A204.1 (cell line): ENCODE results near the gene PARK7.
"Not testable (repeated sequence)": the region's sequence is repeated elsewhere in the genome, so short reads cannot be mapped to it uniquely, and the experiment has no call there.

Experiments used
- FAIRE-seq: peaks from 2 replicates; lab custom pipeline; 2012; peaks lifted over from hg19 to GRCh38; lab: Jason Lieb, UNC

PARK7 gene

DNA sequence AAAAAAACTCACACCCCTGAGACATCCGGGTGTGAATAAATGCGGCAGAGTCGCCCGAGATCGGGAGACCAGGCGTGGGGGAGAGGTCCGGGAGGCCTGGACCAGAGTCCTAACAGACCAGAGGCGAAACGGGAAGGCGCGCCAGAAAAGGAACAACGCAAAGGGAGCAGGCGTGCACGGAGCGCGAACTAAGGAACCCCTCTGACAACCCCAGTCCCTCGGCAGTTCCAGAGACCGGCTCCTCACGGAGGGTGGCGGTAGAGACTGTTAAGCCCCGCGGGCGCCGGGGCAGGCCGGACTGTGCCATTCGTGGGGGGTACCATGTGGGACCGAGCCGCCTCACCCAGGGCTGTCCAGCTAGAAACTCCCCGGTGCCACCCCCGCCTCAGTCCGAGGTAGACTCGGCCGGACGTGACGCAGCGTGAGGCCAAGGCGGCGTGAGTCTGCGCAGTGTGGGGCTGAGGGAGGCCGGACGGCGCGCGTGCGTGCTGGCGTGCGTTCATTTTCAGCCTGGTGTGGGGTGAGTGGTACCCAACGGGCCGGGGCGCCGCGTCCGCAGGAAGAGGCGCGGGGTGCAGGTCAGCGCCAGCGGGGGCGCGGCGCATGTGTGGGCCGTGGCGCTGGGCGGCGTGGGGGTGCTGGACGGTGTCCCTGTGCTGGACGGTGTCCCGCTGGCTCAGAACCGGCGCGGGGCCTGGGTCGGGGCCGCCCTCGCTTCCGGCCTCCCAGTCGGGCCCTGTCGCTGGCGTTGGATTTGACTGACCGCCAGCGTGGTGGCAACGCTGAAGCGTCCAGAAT is at the start of gene PARK7:
Gene PARK7 (plus strand): TSS at position 496 of the 798 bp plus-strand sequence. CDS start 1,075 bp downstream, outside the sequence.
- FAIRE-seq = peak; percentile 64

DNA sequence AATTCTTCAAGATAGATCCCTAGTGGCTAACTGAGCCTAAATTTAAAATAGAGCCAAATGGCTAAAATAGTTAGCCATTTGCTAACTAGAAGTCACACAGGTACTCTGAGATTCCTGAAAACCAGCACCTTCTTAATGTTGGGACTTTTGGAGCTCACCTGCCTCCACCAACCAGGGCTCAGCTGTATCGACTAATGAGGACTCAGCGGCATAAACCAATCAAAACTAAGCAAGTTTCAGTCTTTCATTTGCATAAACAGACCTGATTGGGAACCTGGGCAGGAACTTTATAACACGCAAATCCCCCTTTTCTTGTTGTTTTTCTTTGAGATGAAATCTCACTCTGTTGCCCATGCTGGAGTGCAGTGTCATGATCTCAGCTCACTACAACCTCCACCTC is 49.4 kb upstream of the PARK7 start:
- FAIRE-seq = no peak

DNA sequence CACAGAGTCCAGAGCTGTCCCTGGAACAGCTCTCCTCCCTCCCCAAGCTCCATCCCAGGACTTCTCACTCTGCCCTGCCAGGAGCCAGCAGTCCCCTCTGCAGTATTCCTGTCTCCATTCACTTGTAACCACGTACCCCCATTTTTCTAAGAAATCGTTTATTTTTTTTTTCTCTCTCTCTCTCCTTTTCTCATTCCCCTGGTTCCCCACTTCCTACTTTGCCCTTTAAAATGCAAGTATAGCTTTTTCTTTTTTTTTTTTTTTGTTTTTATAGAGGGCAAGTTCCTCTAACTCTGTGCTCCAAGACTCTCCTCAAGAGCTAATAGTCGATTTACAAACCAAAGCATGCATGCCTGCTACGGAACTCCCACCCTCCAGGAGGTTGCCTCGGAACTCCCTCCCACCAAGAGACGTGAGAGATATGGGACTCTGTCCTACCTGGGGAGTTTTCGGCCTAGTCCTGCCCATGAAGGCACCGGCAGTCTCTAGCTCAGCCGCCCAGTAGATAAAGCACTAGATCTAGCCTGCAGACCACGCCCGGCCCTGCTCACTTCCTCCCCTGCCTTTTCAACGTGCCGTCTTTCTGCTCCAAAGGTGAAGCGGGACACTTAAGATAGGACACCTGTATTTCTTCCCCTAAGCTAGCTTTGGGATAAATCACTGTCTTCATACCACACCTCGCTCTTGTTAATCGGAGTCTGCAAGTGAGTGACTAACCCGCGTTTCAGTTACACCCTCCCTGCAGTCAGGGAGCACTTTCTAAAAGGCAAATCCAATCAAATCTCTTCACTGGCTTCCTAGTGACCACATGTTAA is 48.6 kb upstream of the PARK7 start:
- FAIRE-seq = no peak

DNA sequence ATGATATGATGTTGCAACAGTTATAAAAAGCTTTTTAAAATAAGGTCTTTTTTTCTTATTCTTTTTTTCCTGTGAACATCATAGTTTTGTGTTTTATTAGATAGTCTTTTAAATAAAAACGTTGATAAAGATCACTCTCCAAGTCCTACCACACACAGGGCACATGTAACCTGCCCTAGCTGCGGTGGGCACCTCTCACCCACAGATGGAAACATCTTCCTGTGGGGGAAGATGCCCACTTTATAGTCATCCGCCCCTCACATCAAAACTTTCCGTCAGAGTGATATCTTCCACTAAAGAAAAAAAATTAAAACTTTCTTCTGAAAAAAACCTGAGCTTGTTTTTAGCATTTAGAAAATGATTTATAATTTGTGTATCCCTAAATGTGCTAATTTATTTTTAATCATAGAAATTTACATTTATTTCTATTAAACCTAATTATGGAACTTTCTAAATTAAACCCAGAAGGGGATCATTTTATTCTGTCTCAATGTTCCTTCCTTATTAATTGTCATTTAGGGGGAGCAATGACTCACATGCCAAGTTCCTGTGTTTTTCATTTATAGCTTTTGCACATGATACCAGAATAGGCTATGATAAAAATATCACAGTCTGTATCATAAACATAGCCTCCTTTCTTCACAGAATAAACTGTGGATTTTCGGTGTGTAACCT is 45.5 kb upstream of the PARK7 start:
- FAIRE-seq = no peak

DNA sequence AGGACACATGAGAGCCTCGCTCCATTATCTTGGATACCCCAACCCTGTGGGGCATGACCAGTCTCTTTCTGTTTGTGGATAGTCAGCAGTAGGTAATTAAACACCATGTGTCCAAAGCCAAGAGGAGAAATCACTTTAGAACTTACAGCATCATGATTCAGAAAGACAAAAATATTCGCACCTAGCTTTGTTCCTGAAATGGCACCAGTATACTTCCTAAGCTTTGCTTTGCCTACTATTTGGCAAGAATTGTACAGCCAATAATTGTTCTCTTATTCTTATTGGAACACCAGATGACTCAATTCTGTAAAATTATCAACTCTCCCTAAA is 45.0 kb upstream of the PARK7 start:
- FAIRE-seq = no peak

DNA sequence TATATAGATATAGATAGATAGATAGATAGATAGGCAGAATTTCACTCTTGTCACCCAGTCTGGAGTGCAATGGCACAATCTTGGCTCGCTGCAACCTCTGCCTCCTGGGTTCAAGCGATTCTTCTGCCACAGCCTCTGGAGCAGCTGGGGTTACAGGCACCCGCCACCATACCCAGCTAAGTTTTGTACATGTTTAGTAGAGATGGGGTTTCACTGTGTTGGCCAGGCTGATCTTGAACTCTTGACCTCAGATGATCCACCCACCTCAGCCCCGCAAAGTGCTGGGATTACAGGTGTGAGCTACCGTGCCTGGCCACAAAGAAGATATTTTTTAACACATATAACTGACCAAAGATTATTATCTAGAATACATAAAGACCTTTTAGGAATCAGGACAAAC is 43.5 kb upstream of the PARK7 start:
- not testable (repeated sequence) for FAIRE-seq

DNA sequence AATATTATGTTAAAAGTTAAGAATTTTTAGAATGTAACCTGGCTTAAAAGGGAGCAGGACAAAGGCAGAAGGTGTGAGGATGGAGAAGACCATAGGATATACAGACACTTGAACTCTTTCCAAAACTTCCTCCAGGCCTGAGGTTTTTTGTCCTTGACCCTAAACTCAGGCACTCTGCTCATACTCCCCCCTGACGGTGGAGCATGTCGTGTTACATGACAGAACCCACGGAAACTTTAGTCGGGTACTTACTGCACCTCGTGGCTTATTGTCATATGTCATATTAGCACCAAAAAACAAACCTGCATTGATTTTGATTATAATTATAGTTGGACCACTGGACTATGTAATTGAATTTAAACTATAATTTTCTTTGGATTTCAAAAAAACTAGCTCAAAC is 41.6 kb upstream of the PARK7 start:
- FAIRE-seq = no peak

DNA sequence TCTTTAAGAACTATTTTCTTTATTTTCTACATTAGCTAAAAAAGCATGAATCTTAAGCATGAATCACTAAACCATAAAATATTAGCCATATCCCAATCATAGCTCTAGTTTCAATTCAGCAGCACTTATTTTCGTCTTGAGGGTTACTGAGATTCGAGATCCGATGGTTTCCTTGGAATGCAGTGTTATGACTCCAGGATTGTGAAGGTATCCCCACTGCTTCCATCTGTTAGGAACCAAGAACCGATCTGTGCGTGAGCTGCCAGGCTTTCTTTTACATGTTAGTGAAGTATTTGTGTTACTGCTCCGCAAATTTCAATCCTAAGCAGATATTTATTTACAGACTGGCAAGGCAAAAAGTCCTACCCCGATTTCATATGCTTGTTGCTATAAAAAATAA is 39.7 kb upstream of the PARK7 start:
- FAIRE-seq = no peak

DNA sequence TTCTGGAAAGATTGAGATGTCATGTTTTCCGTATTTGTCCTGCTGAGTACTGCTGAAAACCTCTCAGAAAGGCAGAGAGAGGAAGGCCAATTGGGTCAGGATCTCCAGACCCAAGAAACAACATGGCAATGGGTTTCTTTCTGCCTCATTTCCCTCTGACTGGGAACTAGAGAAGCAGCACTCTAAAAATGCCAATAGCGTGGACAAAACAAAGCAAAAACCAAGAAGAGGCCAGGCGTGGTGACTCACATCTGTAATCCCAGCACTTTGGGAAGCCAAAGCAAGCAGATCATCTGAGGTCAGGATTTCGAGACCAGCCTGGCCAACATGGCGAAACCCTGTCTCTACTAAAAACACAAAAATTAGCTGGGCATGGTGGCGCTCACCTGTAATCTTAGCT is 39.2 kb upstream of the PARK7 start:
- no peak for FAIRE-seq

DNA sequence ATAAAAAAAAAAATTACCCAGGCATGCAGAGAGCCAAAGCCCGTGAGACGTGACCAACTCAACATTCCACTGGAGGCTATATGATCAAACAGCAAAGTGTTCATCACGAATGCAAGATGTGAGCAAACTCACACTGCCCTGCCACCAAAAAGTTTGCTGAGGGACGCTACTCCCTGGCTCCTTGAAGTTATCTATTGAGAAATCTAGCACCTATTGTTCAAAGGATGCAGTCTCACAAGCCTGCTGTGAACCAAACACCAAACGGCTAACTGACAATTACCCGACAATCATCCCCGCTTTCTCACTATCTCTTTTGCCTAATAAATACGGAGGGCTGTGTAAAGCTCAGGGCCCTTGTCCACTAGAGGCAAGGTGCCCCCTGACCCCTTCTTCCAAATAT is 34.5 kb upstream of the PARK7 start:
- not testable (repeated sequence) for FAIRE-seq

DNA sequence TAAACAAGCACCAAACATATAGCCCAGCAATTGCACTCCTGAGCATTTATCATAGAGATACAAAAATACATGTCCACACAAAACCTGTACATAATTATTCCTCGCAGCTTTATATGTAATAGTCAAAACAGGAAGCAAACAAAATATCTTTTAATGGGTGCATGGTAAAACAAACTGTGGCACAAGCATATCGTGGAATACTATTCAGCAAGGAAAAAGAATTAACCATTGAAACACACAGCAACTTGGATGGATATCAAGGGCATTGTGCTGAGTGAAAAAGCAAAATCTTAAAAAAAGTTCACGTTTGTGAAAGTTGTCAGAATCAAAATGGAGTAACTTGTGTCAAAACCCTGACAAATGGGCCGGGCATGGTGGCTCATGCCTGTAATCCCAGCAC is 33.3 kb upstream of the PARK7 start:
- FAIRE-seq = no peak

DNA sequence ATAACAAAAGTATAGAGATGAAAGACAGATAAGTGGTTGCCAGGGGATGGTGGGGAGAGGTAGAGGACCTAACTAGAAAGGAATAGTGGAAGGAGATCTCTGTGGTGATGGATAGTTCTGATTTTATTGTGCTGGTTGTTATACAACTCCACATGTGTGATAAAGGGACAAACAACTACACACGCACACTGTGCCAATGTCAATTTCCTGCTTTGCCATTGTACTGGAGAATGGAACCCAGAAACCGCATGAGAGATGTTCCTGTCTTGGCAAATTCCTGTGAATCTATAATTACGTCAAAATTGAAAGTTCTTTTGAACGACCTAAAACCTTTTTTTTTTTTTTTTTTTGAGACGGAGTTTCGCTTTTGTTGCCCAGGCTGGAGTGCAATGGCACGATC is 31.9 kb upstream of the PARK7 start:
- FAIRE-seq = no peak

DNA sequence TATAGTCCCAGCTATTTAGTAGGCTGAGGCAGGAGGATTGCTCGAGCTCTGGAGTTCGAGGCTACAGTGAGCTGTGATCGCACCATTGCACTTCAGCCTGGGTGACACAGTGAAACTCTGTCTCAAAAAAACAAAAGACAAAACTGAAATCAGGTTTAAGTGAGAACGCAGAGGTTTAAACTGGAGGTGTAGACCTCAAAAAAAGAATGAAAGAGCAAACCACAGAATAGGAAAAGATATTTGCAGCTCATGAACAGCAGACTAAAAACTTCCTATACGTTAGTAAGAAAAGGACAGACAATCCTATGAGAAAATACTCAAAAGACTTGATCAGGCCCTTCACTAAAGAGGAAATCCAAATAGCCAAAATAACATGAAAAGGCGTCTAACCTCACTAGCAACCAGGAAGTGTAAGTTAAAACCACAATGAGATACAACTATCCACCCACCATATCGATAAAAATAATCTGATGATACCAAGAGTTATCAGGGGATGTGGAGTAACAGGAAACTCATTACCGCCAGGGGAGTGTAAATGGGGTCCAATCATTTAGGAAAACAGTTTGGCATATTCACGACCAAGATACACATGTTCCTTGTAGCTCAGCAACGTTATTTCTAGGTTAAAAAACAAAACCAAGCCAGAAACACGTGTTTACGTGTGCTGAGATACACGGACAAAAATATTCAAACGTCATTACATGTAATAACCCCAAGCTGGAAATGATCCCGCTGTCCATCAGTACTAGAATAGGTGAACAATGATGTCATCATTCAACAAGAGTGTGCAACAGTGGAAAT is 30.7 kb upstream of the PARK7 start:
- FAIRE-seq = no peak

DNA sequence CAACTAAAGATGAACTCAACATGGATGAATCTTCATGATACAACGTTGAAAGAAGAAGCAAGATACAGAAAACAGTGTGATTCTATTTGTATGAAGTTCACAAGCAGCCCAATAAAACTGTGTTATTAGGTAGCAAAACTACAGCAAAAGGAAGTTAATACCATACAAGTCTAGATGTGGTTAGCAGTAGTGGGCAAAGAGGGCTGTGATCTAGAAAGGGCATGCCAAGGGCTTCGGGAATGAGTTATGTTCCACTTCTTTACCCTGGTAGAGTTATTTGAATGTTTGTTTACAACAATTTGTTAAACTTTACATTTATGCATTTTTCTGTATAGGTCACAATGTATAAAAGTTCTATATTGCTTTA is 30.1 kb upstream of the PARK7 start:
- FAIRE-seq = no peak

DNA sequence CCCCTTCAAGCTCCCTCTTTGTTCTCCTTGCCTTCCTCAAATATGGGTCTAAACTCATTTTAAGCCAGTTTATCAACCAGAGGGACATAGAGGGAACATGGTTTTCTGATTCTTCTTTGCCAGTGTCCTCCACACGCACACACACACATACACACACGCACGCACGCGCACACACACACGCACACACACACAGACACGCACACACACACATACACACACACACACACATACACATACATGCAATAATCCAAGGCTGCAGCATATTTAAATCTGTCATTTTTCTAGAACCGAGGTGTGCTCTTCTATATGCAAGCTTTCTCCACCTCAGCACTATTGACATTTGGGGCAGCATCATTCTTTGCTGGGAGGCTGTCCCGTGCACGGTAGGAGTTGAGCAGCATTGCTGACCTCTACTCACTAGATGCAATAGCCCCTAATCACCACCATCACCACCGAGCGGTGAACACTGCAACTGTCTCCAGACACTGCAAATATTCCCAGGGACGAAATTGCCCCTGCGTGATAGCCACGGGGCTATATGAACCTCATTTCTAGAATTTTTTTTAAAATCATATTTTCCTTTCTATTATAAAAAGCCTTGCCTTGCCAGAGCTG is 28.9 kb upstream of the PARK7 start:
- FAIRE-seq = no peak

DNA sequence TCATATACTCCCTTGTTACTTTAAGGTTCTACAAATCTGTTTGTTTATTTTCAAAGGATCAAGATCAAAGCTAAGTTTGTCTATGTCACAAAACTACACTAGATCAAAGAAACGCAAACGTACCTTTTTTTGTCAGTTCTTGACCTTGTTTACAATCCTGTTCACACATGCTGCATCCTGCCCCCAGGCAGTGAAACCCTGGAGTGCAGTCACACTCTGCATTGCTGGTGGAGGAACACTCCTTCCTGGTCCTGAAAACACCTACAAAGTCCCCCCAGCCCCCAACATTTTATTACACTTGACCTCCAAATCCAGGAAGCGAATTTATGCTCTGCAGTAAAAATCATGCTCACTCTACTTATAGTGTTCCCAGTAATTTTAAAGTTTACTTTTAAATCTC is 23.4 kb upstream of the PARK7 start:
- no peak for FAIRE-seq

DNA sequence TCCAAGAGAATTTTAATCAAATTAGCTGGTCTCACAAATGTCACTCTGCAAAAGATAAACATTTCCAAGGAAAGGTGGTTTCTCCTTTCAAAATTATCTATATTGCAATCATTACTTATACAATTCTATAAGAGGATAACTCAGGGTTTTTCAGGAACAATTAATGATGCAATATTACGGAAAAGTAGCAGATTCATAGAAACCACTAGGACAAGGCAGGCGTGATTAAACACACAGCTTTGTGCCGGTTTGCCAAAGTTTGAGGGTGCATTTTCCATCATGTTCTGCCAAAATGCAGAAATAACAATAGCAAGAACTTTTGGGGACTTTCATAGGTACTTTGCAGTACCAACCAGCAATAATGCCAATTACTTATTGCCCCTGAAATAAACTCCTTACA is 21.5 kb upstream of the PARK7 start:
- no peak for FAIRE-seq

DNA sequence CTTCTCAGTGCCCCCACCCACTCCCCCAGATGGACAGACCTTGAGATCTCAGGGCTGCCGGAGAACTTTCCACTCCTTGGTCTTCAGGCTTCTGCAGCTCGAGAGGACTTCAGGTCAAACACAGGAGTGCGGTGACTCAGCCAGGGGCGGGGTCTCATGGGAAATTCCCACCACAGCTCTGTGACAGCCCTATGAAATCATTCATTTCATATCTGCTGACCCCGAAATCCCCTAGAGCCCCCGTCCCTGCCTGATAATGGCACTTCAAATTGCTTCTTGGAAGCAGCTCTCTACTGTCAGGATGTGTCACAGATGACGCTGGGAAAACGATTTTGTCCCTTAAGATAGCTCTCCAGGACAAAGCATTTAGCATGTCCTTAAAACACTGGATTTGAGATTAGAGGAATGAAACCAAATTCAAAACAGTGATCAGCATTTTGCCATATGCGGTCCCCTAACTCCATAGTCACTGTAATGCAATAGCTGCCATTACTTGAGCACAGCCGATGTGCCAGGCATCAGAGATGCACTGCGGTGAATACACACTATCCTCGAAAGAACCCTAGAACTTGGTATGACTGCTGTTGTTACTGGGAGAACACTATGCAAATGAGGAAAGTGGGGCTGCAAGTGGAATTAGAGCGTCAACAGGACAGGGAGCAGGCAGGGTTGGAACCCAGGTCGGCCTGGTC is 20.6 kb upstream of the PARK7 start, which contains the start of gene TNFRSF9:
Gene TNFRSF9 (minus strand): TSS at position 95 of the 692 bp plus-strand sequence. CDS start 845 bp downstream, outside the sequence.
- FAIRE-seq = no peak

DNA sequence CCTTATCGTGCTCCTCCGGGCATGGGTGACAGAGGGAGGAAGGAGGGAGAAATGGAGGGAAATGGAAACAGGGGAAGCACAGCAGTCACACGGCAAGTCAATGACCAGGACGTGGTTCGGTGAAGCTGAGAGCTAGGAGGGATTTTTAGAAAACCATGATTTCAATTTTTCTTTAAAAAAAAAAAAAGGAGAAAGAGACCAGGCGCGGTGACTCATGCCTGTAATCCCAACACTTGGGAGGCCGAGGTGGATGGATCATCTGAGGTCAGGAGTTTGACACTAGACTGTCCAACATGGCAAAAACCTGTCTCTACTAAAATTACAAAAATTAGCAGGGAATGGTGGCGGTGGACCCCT is 20.1 kb upstream of the PARK7 start:
- no peak for FAIRE-seq

DNA sequence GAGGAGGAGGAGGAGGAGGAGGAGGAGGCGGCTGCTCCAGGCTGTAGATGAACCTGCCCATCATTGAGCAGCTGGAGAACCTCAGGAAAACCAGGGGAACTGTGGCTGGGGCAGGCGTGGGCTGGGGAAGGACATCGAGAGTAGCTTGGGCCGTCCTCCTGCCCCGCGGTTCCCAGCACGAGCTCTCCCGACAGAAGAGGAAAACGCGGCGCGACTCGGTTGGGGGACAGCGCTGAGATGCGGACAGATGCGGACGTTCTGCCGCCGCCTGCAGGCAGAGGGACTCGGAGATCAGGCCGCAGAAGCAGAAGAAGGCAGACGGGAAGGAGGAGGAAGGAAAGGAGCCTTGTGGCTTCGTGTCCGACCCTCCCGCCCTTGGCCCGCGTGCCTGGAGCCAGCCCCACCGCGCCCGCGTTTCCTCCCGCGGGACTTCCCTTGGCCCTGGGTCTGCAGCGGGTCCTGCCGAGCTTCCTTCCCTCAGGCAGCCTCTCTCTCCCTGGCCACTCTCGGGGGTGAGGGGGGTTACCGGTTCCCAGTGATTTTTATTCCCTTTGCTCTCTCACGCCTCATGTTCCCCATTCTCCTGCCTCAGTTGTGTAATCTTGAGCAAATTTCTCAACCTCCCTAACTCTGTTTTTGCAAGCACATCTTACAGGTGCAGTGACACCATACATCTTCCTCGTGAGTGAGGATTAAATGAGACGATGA is 19.1 kb upstream of the PARK7 start:
- FAIRE-seq = no peak

DNA sequence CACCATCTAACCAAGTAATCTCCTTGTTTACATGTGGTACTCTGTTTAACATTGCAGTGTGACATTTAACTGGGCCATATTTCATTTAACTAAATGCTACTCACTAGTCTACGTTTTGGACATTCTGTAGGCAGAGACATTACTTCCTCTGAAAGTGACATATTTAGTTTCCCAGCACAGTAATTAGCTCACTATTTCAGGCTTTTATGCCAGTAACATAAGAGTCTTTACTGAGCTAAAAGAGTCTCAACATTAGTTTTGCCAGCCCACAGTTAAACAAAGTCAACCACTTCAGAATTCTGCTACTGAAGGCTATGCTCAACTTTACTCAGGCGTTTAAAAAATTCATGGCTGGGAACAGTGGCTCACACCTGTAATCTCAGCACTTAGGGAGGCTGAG is 18.3 kb upstream of the PARK7 start:
- FAIRE-seq = no peak
